GM21723 (cell line): ENCODE data around the gene MTHFSD.
"Not testable (repeated sequence)": the region's sequence is repeated elsewhere in the genome, so short reads cannot be mapped to it uniquely, and the experiment has no call there.

Experiments
- ATAC-seq: cut with Tn5 transposase; IDR thresholded peaks from one replicate; pipeline ENCODE4 v1.9.1; 2021; ENCODE audit warnings: mild to moderate bottlenecking, moderate library complexity; ENCODE audit not compliant: unreplicated experiment

MTHFSD gene, protein sequence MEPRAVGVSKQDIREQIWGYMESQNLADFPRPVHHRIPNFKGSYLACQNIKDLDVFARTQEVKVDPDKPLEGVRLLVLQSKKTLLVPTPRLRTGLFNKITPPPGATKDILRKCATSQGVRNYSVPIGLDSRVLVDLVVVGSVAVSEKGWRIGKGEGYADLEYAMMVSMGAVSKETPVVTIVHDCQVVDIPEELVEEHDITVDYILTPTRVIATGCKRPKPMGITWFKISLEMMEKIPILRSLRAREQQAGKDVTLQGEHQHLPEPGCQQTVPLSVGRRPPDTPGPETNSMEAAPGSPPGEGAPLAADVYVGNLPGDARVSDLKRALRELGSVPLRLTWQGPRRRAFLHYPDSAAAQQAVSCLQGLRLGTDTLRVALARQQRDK

DNA sequence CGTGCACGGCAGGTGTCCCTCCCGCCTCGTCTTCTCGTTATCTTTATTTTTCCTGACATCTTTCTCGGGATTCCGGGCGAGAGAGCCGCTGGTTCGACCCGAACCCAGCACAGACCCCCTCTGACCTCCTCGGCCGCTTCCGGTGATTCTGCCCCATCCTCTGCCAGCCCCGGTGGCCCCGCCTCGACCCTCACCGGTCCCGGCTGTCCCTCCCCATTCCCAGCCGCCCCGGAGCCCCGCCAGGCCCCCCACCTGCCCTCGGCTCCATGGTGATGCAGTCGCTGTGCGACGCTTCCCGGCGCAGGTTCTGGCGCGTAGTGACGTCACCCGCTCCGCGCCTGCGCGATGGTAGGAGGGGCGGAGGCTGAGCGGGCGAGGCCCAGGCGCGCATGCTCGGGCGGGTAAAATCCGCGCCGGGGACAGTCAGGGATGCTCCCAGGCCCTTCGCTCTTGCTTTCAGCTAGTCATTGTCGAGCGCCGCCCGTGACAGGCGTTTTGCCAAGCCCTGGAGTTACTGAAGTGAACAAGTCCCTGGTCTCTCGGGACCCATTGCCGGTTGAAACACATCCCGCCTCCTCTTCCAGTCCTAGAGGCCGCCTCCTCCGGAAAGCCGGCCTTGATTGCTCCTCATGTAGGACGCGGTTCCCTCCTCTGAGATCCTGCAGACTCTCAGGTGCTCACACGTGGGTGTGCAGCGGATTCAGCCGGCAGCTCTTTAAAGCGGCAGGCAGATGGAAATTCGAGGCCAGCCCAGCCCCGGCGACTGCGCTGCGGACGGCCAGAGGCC is at the start of gene MTHFSD:
Gene MTHFSD, minus strand, starts transcription at position 319 of the 787 bp plus-strand sequence. Its CDS starts 51 bp downstream, at position 268.
- peak; percentile 76 for ATAC-seq

DNA sequence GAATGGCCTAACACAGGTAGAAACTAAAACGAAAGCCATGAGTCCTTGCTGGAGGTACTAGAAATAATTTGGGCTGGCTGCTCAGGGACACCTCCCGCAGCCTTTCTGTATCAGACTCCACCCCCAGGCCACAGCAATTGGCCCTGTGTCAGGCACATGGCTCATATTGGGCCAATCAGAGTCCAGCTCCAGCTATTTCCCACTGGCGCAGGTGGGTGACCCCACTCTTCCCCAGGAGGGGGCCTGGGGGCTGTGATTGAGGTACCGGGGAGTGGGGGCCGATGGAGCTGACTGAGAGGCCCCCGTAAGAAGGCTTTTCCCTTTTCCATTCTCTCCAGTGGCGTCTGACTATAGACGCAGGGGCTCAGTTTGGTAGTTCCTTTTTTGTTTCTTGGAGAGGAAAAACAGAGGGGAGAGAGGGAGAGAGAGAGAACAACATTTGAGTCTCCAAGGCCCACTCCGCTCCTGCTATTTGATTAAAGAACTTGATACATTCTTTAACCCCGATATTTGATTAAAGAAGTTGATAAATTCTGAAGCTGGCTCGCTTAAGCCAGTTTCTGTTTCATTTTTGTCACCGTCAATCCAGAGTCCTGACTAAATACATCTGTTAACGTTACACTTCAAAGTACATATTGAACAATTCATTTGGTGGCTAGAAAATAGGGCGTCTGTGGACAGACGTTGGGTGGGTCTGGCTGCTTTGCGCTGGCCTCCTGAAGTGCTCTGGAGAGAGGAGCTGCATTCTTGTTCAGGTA is 49.6 kb upstream of the MTHFSD start:
- ATAC-seq = no peak

DNA sequence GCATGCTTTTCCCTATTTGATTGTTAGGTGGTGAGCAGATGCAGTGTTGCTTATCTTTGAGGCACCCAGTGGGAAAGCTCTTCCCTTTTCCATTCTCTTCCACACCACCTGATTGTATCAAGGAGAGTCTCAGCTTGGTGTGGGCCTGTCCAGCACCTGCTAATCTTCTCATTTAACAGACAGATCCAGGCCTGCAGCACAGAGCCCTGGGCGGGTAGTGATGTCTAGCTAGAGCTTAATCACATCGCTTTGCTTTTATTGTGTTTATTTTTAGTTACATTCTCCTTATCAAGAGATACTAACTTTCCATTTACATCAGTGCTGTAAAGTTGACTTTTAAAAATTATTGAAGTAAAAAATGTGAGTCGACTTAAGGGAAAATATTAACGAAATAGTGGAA is 47.5 kb upstream of the MTHFSD start:
- ATAC-seq = no peak

DNA sequence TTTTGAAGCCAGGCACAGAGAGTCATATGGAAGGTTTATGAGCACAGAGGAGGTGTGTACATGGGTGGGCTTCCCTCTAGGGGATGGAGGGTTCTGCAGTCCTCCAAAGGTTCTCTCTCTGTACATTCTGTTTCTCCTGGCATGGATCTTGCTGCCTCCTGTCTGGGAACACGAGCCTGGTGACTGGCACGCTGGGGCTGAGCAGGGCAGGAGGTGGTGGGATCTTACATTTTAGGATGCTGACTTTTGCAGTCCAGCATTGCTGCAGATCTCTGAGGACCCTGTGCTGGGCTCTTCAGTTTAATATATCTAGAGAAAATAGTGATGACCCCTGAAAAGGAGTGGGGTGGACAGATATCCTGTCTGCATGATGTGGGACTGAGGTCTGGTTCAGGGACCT is 46.3 kb upstream of the MTHFSD start:
- ATAC-seq = no peak

DNA sequence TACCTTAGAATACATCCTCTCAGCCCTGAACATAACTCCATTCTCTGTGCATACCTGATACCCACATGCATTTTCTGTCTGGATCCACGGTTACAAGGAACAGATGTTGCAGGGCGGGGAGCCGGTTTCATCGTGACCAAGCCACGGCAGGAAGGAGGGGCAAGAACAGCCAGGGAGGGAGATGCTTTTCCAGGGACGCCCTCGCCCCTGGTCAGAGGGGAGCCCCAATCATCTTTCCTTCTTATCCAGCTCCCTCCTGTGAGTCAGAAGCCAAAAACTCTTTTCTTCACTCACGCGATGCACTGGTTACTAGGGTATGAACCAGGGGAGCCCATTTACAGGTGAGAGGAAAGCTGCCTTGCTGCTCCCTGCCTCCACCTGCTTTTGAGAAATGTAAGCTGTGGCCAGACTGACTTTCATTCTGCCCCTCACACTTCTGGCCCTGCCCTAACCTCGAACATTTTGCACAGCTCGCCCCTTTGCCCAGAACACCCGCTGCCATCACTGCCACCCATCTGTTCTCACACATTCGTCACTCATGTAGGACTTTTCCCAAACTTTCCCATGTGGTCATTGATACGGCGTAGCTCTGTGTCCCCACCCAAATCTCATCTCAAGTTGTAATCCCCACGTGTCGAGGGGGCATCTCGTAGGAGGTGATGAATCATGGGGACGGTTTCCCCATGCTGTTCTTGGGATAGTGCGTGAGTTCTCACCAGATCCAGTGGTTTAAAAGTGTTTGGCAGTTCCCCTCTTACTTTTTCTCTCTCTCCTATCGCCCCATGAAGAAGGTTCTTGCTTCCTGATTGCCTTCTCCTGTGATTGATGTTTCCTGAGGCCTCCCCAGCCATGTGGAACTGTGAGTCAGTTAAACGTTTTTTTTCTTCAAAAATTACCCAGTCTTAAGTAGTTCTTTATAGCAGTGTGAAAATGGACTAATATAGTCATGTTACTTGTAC is 43.9 kb upstream of the MTHFSD start:
- no peak for ATAC-seq

DNA sequence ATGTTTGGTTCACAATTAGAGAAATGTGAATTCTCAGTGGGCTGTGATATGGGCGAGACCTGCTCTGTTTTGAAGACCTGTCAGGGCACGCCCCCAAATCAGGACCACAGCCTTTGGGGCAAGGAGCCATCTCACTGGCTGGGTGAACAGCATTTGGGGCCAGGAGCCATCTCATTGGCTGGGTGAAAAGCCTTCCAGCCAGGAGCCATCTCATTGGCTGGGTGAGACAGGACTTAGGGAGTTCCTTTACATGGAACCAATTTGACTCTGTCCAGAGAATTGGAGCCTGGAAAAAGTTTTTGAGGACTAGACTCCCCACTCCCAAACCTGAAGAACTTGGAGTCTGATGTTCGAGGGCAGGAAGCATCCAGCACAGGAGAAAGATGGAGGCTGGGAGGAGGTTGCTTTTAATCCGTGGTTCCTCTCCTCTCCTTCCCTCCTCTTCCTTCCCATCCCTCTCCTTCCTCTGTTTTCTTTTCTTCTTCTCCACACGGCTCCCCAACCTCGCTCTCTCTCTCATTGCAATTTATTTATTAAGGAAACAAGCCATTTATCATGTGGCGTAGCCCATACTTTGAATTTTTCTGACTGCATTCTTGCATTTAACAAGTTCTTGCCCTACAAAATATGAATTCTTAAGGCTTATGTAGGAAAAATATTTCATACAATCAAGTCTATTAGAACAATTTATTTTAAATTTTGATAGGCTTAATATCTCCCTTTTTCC is 43.0 kb upstream of the MTHFSD start:
- no peak for ATAC-seq

DNA sequence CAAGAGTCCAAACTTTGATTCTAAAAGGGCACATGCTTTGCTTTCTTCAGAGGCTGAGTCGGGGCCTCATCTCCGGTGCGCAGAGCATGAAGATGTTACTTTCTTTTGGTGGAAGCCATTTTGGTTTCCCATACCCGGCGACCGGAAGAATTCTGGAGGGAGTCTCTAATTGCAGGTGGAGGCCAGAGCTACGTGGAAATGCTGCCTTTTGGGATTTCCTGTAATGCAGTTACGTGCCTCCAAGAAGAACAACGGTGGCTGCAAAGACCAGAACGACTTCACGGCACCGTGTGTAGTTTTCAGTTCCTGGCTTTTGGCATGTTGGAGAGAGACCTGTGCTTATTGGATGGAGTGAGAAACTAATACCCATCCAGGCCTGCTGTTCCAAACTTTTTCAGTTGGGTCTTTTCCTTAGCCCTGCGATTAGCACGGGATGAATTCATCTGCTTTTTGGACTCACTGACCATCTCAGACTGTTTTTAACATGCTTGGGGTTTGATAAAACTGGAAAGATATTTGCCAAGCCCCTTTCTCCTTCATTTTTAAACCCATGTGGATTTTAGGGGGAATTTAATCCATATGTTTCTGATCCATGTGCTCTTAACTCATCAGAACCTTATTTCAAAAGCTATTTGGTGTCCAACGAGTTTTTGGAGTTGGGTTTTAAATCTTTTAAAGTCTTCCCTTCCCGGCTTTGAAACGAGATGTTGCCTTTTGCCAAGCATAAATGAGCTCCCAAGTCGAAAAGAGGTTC is 42.3 kb upstream of the MTHFSD start:
- ATAC-seq = no peak

DNA sequence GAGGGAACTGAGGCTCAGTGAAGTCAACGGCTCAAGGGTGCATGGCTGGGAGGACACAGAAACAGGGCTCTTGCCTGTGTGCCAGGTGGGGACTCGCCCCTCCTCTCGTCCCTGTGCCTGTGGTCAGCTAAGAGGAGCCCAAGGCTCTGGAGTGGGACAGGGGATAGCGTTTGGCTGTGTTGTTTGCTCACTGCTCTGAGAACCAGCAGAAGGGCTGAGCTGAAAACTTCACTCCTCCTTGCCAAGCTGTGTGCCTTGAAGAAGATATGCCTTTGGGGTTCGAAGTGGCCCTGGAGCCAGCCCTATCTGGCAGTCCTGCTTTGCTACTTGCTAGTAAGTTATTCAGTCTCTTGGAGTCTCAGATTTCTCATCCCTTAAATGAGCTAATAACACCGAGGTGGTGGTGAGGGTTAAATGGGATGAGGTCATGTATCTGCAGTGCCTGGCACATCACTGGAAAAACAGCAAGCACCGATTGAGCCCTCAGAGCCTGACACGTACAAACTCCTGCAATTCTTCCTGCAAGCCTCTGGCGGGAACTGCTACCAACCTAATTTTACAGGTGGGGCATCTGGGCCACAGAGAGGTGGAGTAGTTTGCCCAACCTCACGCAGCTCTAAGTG is 41.1 kb upstream of the MTHFSD start:
- ATAC-seq = no peak

DNA sequence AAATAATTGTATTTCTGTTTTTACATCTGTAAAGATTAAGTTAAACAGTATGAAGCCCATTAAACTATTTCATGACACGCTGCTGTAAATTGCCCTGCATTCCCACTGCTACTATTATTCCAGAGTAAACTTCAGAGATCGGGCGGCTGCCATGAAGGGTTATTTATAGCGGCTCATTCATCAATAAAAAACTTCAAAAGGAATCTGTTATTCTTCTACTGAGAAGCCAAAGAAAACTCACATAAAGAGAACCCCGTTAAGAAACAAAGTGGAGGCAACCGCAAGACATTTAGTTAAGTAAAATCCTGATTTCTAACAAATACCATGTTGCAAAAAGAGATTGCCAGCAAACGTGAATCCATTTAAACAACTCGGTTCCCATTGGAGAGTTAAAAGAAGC is 39.7 kb upstream of the MTHFSD start:
- no peak for ATAC-seq

DNA sequence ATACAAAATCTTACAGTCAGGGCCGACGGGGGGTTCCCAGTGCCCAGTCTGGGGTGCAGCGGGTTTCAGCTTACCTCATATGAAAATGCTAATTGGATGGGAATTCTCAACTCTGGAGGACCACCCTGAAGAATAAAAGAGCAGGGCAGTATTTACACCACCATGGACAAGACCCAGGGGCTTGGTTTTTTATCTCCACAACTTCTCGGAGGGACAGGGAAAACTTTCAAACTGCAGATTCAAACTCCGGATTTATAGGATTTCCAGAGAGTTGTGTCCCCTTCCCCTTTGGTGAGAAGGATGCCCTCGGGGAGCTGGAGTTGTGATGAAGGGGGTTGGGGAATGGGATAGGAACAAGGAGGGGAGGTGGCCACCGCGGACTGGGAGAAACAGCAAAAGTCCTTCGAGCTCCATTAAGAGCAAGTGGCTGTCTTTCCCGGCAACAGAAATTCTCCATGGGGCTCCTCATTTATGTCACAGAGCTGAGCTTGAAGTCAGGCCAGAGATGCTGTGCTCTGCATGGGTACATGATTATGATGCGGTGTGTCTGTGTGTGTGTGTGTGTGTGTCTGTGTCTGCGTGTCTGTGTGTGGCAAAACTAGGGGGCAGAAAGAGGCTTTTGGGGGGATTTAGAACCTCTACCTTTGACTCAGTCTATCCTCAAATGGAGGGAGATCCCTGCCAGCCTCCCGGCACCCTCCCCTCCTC is 39.0 kb upstream of the MTHFSD start:
- ATAC-seq = no peak

DNA sequence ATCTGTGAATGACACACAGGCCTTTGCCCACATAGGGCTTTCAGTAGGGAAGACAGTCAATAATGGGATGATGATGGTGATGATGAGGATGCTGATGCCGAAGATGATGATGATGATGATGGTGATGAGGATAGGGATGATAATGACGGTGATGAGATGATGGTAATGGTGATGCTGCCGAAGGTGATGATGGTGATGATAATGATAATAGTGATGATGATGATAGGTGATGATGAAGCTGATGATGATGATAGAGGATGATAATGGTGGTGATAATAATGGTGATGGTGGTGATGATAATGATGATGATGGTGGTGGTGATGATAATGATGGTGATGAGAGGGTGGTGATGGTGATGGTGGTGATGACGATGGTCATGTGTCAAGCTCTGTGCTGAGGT is 36.2 kb upstream of the MTHFSD start:
- no peak for ATAC-seq

DNA sequence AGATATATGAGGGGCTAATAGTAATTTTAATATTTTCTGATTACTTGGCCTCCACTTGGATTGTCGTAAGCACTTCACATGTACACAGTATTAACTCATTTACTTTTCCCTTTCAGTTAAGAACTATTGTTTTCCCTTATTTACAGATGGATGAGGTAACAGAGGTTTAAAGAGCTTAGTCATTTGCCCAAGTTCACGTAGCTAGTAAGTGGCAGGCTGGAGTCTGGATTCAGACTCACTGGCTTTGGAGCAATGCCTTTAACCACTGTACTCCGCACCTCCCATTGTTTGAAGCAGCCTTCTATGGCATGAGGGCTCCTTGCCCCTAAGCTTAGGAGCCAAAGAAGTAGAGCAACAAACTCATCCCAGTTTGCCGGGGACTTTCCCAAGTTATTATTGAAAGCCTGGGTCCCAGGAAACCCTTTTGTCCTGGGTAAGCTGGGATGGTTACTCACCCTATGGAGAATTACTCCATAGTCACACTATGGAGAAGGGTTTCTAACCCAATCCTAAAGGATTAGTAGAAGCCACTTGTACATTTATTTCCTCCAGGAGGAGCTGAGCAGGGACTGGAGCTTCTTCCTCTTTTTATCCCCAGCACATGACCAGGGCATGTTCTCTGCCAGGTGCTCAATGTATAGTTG is 35.6 kb upstream of the MTHFSD start:
- ATAC-seq = no peak

DNA sequence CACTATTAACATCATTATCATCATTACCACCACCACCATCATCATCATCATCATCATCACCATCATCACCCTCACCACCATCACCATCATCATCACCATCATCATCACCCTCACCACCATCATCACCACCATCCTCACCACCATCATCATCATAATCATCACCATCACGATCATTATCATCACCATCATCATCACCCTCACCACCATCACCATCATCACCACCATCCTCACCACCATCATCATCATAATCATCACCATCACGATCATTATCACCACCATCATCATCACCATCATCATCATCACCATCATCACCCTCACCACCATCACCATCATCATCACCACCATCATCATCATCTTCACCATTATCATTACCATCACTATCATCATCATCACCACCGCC is 32.9 kb upstream of the MTHFSD start:
- not testable (repeated sequence) for ATAC-seq

DNA sequence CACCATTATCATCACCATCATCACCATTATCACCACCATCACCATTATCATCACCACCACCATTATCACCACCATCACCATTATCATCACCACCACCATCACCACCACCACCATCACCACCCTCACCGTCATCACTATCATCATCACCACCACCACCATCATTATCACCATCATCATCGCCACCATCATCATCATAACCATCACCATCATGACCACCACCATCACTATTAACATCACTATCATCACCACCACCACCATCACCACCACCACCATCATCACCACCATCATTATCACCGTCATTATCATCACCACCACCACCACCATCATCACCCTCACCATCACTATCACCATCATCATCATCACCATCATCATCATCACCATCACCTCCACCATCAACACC is 32.5 kb upstream of the MTHFSD start:
- ATAC-seq = no peak

DNA sequence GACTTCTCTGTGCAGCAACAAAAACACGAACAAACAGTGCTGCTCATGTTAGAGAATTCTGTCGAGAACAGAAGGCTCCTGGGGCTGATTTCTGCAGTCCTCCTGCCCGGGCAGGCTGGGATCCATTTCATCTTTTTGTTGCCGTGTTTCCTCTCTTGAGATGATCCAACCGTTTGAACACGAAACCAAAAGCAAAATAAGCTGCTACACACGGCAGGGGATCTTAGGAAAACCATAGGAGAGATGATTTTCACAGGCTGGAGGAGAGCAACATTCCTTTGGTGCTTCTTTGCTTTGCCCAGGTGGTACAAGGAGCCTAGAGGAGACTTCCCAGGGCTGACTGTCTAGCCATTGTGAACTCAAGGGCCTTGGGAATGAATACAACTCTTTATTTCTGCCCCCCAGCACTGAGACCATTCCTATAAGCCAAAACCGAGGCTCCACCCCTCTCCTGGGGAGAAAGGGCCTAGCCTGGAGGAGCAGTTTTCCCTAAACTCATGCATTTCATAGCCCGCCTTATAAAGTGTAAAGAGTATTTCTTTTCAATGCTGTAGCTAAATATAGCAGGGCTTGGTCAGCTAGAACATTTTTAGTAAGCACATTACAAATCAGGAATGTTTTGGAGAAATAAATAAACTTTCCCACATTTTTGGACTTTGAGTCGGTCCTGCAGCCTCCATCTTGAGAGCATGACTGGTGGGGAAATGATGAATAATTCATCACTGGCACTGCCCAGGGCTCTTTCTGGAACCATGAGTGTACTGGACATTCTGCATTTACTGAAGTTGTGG is 31.0 kb upstream of the MTHFSD start:
- ATAC-seq = no peak
